ENCODE data around the gene EIF3L. TPM values are rescaled to one million over a fixed set of nuclear protein-coding genes. Genes with fewer than 3 reads are reported as not detected.

Gene EIF3L
- total and polyA plus RNA-seq, 9 of the 15 experiments (the other 6 are each of a cell fraction or from before 2014, with no cell fraction given): 257 to 699 (median 368) TPM

DNA sequence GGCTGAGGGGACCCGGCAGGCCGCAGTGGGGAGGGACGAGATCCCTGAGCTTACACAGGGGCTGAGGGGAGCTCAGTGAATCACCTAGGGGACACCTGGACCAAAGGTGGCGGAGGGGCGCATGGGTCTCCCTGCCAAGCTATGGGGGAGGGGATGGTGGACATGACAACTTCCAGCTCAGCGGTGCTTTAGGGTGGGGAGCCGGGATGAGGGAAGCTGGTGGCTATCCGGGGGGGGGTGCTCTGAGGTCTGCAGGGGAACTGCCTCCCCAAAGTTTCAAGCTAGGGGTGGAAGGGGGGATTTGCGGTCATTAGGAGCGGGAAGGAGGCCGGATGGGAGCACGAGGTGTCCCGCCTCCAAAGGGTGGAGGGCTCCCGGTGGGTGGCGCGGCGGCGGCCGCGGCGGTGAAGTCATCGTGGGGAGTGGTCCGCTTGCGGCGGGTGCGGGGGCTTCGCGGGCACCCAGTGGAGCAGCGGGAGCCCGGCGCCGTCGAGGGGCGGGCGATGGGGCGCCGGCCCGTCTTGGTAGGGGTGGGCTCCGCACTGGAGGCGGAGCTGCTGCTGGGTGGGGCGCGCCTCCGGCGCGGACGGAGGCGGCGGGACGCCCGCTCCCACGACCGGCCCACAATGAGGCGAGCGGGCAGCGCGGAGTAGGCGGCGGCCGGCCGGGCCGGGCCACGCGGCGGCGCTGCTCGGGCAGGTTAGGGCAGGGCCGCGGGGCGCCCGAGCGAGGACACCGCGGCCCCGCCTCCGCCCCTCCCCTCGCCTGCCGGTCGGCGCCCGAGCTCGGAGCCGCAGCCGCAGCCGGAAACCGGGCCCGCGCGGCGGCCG lies 56.5 kb downstream of the EIF3L start, which contains the start of gene MICALL1:
Gene MICALL1 (plus strand): TSS at position 764 of the 830 bp plus-strand sequence. CDS start 126 bp downstream, outside the sequence.
- FAIRE-seq (no peak), ATAC-seq (peak; percentile 93), DNase-seq (ENCODE audit: extremely low read depth in 1 of 4, low spot score in 3 of 4) (peak; percentile 81 to 88 (median 86))
- ChIA-PET CTCF (ENCODE audit: low intra/inter-chr PET ratio) (interaction anchor here (0.8 to 1.7 kb wide), 3 partner anchors 18 to 60 kb away, joined by 3 to 4 read pairs (median 3); no protein-coding TSS in a partner anchor), POLR2A (interaction anchor here (0.7 to 2.7 kb wide), 6 partner anchors 9 to 90 kb away, joined by 3 to 16 read pairs (median 6); no protein-coding TSS in a partner anchor)
- peak within 1 kb of the TSS; percentile 70 for H2AFZ ChIP-seq (ENCODE audit: low read depth, low read length)
- H3K4me2 ChIP-seq (ENCODE audit: insufficient read depth, low read length): peak within 1 kb of the TSS; percentile 65
- H3K36me3 ChIP-seq (ENCODE audit: control insufficient read depth, insufficient read depth, low read length): no peaks in the 10 kb centered on the region; the same call in 2 of the 3 replicates
- peak within 1 kb of the TSS; percentile 86 for H3K27ac ChIP-seq (ENCODE audit: extremely low read depth, low read depth, low read length)
- no peaks in the 10 kb centered on the region for H4K20me1 ChIP-seq (replicated peaks; ENCODE audit: control insufficient read depth, insufficient read depth, low read length)
- H3K4me3 ChIP-seq: peak within 1 kb of the TSS; percentile 59
- intact Hi-C loops (cut with micrococcal nuclease): no loop called here
- no peaks in the 10 kb centered on the region for H3K9me3 ChIP-seq (replicated peaks; ENCODE audit: control insufficient read depth, insufficient read depth, low read depth, low read length)
- peak within 1 kb of the TSS; percentile 70 to 94 for H3K9ac ChIP-seq (ENCODE audit: insufficient read depth in 1 of 2, low read depth in 2 of 2, low read length in 2 of 2)
- 11% methylated on average over 14 of the region's 90 CpGs for WGBS (ENCODE audit: insufficient coverage, low coverage, missing lambda C conversion rate)
- H3K4me1 ChIP-seq (replicated peaks in 1 of 2; ENCODE audit: control insufficient read depth in 2 of 2, insufficient read depth in 2 of 2, low read length in 2 of 2): peaks cover 20 to 27% of the 10 kb centered on the region in 2 experiments; a peak in 4 of 5 replicates
- no peaks in the 10 kb centered on the region for H3K27me3 ChIP-seq (ENCODE audit: control insufficient read depth in 2 of 2, insufficient read depth in 2 of 2, low read length in 2 of 2)
- no TSS peak for BruUV-seq (replicated peaks)
- peaks cover 8% of the 10 kb centered on the region; the same call in 2 of the 3 replicates for H3K79me2 ChIP-seq (ENCODE audit: control insufficient read depth, insufficient read depth, low read length)
- no peaks in the 10 kb centered on the region for H3K9me1 ChIP-seq (ENCODE audit: control insufficient read depth, insufficient read depth, low read length)
- in situ Hi-C loops (cut with MboI): no loop called here
- TF ChIP-seq CCNT2 (IDR thresholded peaks at IDR 0.05; ENCODE audit: borderline replicate concordance, extremely low read depth, insufficient read length, low read depth, low read length): peak; percentile 85
- TF ChIP-seq GABPA (tag; conservative IDR thresholded peaks at IDR 0.05; ENCODE audit: low read depth): peak; percentile 19
- no peak for TF ChIP-seq HBP1 (CRISPR knock-in tag; IDR thresholded peaks at IDR 0.05)
- TF ChIP-seq, protein P1, sequence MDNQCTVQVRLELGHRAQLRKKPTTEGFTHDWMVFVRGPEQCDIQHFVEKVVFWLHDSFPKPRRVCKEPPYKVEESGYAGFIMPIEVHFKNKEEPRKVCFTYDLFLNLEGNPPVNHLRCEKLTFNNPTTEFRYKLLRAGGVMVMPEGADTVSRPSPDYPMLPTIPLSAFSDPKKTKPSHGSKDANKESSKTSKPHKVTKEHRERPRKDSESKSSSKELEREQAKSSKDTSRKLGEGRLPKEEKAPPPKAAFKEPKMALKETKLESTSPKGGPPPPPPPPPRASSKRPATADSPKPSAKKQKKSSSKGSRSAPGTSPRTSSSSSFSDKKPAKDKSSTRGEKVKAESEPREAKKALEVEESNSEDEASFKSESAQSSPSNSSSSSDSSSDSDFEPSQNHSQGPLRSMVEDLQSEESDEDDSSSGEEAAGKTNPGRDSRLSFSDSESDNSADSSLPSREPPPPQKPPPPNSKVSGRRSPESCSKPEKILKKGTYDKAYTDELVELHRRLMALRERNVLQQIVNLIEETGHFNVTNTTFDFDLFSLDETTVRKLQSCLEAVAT (IDR thresholded peaks at IDR 0.05): 0 out of 4 replicates have a peak, but pooled peaks of 1 of the 2 experiments have one; percentile 20
- TF ChIP-seq, protein P2, sequence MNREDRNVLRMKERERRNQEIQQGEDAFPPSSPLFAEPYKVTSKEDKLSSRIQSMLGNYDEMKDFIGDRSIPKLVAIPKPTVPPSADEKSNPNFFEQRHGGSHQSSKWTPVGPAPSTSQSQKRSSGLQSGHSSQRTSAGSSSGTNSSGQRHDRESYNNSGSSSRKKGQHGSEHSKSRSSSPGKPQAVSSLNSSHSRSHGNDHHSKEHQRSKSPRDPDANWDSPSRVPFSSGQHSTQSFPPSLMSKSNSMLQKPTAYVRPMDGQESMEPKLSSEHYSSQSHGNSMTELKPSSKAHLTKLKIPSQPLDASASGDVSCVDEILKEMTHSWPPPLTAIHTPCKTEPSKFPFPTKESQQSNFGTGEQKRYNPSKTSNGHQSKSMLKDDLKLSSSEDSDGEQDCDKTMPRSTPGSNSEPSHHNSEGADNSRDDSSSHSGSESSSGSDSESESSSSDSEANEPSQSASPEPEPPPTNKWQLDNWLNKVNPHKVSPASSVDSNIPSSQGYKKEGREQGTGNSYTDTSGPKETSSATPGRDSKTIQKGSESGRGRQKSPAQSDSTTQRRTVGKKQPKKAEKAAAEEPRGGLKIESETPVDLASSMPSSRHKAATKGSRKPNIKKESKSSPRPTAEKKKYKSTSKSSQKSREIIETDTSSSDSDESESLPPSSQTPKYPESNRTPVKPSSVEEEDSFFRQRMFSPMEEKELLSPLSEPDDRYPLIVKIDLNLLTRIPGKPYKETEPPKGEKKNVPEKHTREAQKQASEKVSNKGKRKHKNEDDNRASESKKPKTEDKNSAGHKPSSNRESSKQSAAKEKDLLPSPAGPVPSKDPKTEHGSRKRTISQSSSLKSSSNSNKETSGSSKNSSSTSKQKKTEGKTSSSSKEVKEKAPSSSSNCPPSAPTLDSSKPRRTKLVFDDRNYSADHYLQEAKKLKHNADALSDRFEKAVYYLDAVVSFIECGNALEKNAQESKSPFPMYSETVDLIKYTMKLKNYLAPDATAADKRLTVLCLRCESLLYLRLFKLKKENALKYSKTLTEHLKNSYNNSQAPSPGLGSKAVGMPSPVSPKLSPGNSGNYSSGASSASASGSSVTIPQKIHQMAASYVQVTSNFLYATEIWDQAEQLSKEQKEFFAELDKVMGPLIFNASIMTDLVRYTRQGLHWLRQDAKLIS (CRISPR knock-in tag; IDR thresholded peaks at IDR 0.05): 0 out of 2 replicates have a peak, but pooled peaks have one; percentile 61
- peak; percentile 27; the same call in 1 of the 2 replicates for TF ChIP-seq EGR1 (conservative IDR thresholded peaks at IDR 0.05)

All from K562 (cell line).